ENCODE measurements around the gene USP6NL. TPM values are rescaled to one million over a fixed set of nuclear protein-coding genes. Genes with fewer than 3 reads are reported as not detected.

Gene USP6NL
- total and polyA plus RNA-seq, 3 donors from 2014 or later = 50.4 to 64.9 (median 56.1) TPM

DNA sequence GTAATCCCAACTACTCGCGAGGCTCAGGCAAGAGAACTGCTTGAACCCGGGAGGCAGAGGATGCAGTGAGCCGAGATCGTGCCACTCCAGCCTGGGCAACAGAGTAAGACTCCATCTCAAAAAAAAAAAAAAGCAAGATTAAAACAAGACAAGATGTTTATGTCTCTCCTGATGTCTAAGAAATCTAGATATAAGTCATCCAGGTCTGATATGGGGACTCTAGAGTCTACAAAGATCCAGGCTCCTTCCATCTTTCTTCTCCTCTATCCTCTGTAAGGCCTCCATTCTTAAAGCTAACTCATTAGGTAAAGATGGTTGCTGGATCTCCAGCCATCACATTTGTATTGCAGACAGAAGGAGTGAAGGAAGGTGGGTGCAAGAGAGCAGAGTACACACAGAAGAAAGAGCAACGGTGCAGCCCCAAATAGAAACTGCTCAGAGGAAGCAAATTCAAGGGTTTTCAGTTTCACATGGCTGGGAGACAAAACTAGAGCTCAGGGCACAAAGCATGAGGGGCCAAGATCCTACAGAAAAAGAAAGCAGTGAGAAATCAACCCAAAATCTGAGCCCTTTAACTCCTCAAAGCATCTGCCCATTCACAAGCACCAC, 57.6 kb downstream of the USP6NL start:
- Histone ChIP-seq H3K36me3 (ENCODE audit: low read depth, missing control alignments) (no peaks in the 10 kb centered on the region), H3K27ac (no peak overlapping the region), H3K27me3 (no peaks in the 10 kb centered on the region), H3K9me3 (no peaks in the 10 kb centered on the region), H3K4me3 (no peak overlapping the region), H3K4me1 (no peaks in the 10 kb centered on the region)
- intact Hi-C loops (cut with DNase I; ENCODE audit: low total_unique reads) = no loop called here
- TF ChIP-seq CTCF (IDR thresholded peaks at IDR 0.05) = no peak
- no peak for TF ChIP-seq POLR2A (IDR thresholded peaks at IDR 0.05)
- 92 to 98% methylated on average over 6 of the region's 6 CpGs for WGBS, 2 donors
- DNase-seq = no peak

DNA sequence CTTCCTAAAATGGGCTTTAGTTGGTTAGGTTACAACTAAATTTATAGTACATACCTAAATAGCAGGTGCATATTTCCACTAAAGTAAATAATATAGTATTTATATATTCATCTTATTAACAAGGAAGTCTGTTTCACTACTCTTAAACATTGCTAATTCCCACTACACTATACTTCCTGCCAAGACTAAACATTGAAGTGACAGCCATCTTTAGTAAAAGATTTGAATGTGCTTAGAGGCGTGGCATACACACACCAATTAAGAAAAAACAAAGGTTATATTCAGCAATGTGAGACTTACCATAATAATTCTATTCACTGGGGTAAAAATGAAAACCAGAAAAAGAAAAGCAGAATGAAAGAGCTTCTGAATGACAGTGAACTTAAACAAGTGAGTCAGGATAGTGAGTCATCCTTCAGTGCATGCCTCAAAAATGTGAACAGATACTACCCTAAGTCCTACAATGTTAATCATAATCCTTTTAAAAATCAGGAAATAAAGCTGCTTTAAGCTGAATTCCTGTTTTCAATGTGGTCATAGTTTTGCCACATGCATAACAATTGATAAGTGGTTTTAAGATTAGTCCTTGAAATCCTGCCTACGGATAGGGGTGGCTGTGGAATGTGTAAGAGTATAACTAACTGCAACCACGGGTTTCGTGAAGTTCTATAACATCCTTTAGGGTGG, 59.4 kb downstream of the USP6NL start:
- Histone ChIP-seq H3K9me3 (no peaks in the 10 kb centered on the region), H3K4me3 (no peak overlapping the region), H3K27ac (no peak overlapping the region), H3K36me3 (ENCODE audit: low read depth, missing control alignments) (no peaks in the 10 kb centered on the region), H3K4me1 (no peaks in the 10 kb centered on the region), H3K27me3 (no peaks in the 10 kb centered on the region)
- 73 to 76% methylated on average over 4 of the region's 4 CpGs for WGBS, 2 donors
- no peak for DNase-seq
- intact Hi-C loops (cut with DNase I; ENCODE audit: low total_unique reads) = no loop called here
- TF ChIP-seq POLR2A (IDR thresholded peaks at IDR 0.05) = no peak

GRCh38 chr10:11551104-11551503, 60.3 kb downstream of the USP6NL start:
- Histone ChIP-seq H3K27ac (no peak overlapping the region), H3K4me1 (no peaks in the 10 kb centered on the region), H3K27me3 (no peaks in the 10 kb centered on the region), H3K4me3 (no peak overlapping the region), H3K36me3 (ENCODE audit: low read depth, missing control alignments) (no peaks in the 10 kb centered on the region), H3K9me3 (no peaks in the 10 kb centered on the region)
- TF ChIP-seq POLR2A (IDR thresholded peaks at IDR 0.05) = no peak
- TF ChIP-seq CTCF (IDR thresholded peaks at IDR 0.05) = no peak
- 98% methylated on average over 4 of the region's 4 CpGs for WGBS, 2 donors
- intact Hi-C loops (cut with DNase I; ENCODE audit: low total_unique reads) = no loop called here
- no peak for DNase-seq

- H3K27me3 ChIP-seq = no peaks in the 10 kb centered on the region
- no peak overlapping the region for H3K27ac ChIP-seq
- intact Hi-C loops (cut with DNase I; ENCODE audit: low total_unique reads) = no loop called here
- H3K36me3 ChIP-seq (ENCODE audit: low read depth, missing control alignments) = no peaks in the 10 kb centered on the region
- no peaks in the 10 kb centered on the region for H3K4me1 ChIP-seq
- WGBS, 2 donors = 87 to 89% methylated on average over 2 of the region's 2 CpGs
- TF ChIP-seq POLR2A (IDR thresholded peaks at IDR 0.05) (no peak), CTCF (IDR thresholded peaks at IDR 0.05) (no peak)
- no peaks in the 10 kb centered on the region for H3K9me3 ChIP-seq
- DNase-seq = no peak
- no peak overlapping the region for H3K4me3 ChIP-seq
Measured at GRCh38 chr10:11548768-11549099, 62.7 kb downstream of the USP6NL start.

GRCh38 chr10:11548065-11548767, 63.2 kb downstream of the USP6NL start:
- no peaks in the 10 kb centered on the region for H3K4me1 ChIP-seq
- no peaks in the 10 kb centered on the region for H3K27me3 ChIP-seq
- intact Hi-C loops (cut with DNase I; ENCODE audit: low total_unique reads) = no loop called here
- DNase-seq = no peak
- WGBS, 2 donors = 92 to 94% methylated on average over 1 of the region's 1 CpG
- TF ChIP-seq CTCF (IDR thresholded peaks at IDR 0.05) = no peak
- no peak for TF ChIP-seq POLR2A (IDR thresholded peaks at IDR 0.05)
- no peak overlapping the region for H3K27ac ChIP-seq
- H3K4me3 ChIP-seq = no peak overlapping the region
- no peaks in the 10 kb centered on the region for H3K36me3 ChIP-seq (ENCODE audit: low read depth, missing control alignments)
- no peaks in the 10 kb centered on the region for H3K9me3 ChIP-seq

Measured in testis (tissue), 3 donors.